Measurements from ENCODE around the gene CLMP.

Gene CLMP

GRCh38 chr11:123186286-123186685, 8.8 kb downstream of the CLMP start:
- peaks cover 12% of the 10 kb centered on the region for H3K27me3 ChIP-seq (ENCODE audit: insufficient read depth, poor library complexity, severe bottlenecking)
- H3K4me3 ChIP-seq (replicated peaks; ENCODE audit: insufficient read depth, low read length), result no peak overlapping the region
- TF ChIP-seq REST (IDR thresholded peaks at IDR 0.05; ENCODE audit: insufficient replicate concordance, low read depth) (no peak), POLR2AphosphoS5 (IDR thresholded peaks at IDR 0.05; ENCODE audit: low read depth) (no peak), GABPA (IDR thresholded peaks at IDR 0.05; ENCODE audit: low read depth) (no peak), SPI1 (IDR thresholded peaks at IDR 0.05; ENCODE audit: borderline replicate concordance, low read depth) (no peak), CTCF (IDR thresholded peaks at IDR 0.05; ENCODE audit: insufficient read depth, low read length) (no peak)
- no peak for DNase-seq (ENCODE audit: low read depth in 1 of 2, low spot score in 1 of 2)
- no peak overlapping the region for H3K27ac ChIP-seq (replicated peaks)

GRCh38 chr11:123185326-123185725, 9.7 kb downstream of the CLMP start:
- Histone ChIP-seq H3K4me3 (replicated peaks; ENCODE audit: insufficient read depth, low read length) (no peak overlapping the region), H3K27me3 (ENCODE audit: insufficient read depth, poor library complexity, severe bottlenecking) (peaks cover 12% of the 10 kb centered on the region), H3K27ac (replicated peaks) (no peak overlapping the region)
- DNase-seq (ENCODE audit: low read depth in 1 of 2, low spot score in 1 of 2), result no peak
- TF ChIP-seq CTCF (IDR thresholded peaks at IDR 0.05; ENCODE audit: insufficient read depth, low read length) (no peak), POLR2AphosphoS5 (IDR thresholded peaks at IDR 0.05; ENCODE audit: low read depth) (no peak), GABPA (IDR thresholded peaks at IDR 0.05; ENCODE audit: low read depth) (no peak), SPI1 (IDR thresholded peaks at IDR 0.05; ENCODE audit: borderline replicate concordance, low read depth) (no peak)

- no peak overlapping the region for H3K27ac ChIP-seq (replicated peaks)
Measured at GRCh38 chr11:123184531-123184930, 10.5 kb downstream of the CLMP start.

More at GRCh38 chr11:123184531-123184930, 10.5 kb downstream of the CLMP start:
- DNase-seq (ENCODE audit: low read depth in 1 of 2, low spot score in 1 of 2), result no peak
- H3K27me3 ChIP-seq (ENCODE audit: insufficient read depth, poor library complexity, severe bottlenecking), result peaks cover 12% of the 10 kb centered on the region
- no peak overlapping the region for H3K4me3 ChIP-seq (replicated peaks; ENCODE audit: insufficient read depth, low read length)
- TF ChIP-seq CTCF (IDR thresholded peaks at IDR 0.05; ENCODE audit: insufficient read depth, low read length) (no peak), GABPA (IDR thresholded peaks at IDR 0.05; ENCODE audit: low read depth) (no peak), POLR2AphosphoS5 (IDR thresholded peaks at IDR 0.05; ENCODE audit: low read depth) (no peak), REST (IDR thresholded peaks at IDR 0.05; ENCODE audit: insufficient replicate concordance, low read depth) (no peak), SPI1 (IDR thresholded peaks at IDR 0.05; ENCODE audit: borderline replicate concordance, low read depth) (no peak)
